HCT116 (cell line): ENCODE results near the gene RGS10. TPM values are rescaled to one million over a fixed set of nuclear protein-coding genes. Genes with fewer than 3 reads are reported as not detected.

ENCODE experiments used
- ATAC-seq: fragments of 200-7000 bp; cut with Tn5 transposase; 2 replicates; pipeline ENCODE4 v1.9.1; 2020; ENCODE audit warnings: mild to moderate bottlenecking, moderate library complexity
- BruUV-seq: library from RNA; stranded (reverse); fragments of 400-500 nt; replicated peaks from 2 replicates; lab custom pipeline; 2021; lab: Mats Ljungman, UMichigan
- CTCF ChIA-PET: fragments of 300-600 bp; sonication (Branson Sonifier 250); formaldehyde crosslinking; loops from one replicate; lab custom pipeline; 2021; ENCODE audit warnings: antibody characterized with exemption; lab: Charles Lee
- POLR2A ChIA-PET: fragments of 300-600, 350-600 bp; sonication (Branson Sonifier 250); formaldehyde crosslinking; loops from one replicate; lab custom pipeline; 2021; ENCODE audit warnings: antibody characterized with exemption; lab: Charles Lee
- RAD21 ChIA-PET, 2 experiments: fragments of 300-600 bp; sonication (Branson Sonifier 250); formaldehyde crosslinking; loops; one replicate each; lab custom pipeline; 2023; ENCODE audit warnings: low total read pairs in 2 of 2; ENCODE audit not compliant: uncharacterized antibody in 2 of 2, unreplicated experiment in 2 of 2, low non-redundant PET in 1 of 2; lab: Charles Lee
- DNase-seq: peaks from one replicate; pipeline ENCODE4 v3.0.0-alpha.2; 2010; ENCODE audit warnings: low read depth, low spot score
- H2AFZ ChIP-seq: fragments of 200-600 bp; shearing (Covaris generic), sonication (generic); 2 replicates; pipeline ENCODE4 v1.6.1; 2017; ENCODE audit warnings: low read depth, mixed run types, mixed read lengths, antibody characterized with exemption, low read length; ENCODE audit not compliant: poor library complexity, severe bottlenecking
- H3K27ac ChIP-seq: 2 replicates; pipeline ENCODE4 v1.5.1; 2012; ENCODE audit warnings: low read depth, low read length
- H3K27me3 ChIP-seq: fragments of 200-600 bp; sonication (generic); 2 replicates; pipeline ENCODE4 v1.6.1; 2016; ENCODE audit warnings: mixed run types, low read length, mixed read lengths; ENCODE audit not compliant: insufficient read depth
- H3K36me3 ChIP-seq, 2 experiments: fragments of 200-500 bp in 1 of 2; fragments of 200-600 bp in 1 of 2; sonication (Bioruptor generic) in 1 of 2; sonication (generic) in 1 of 2; 2 replicates each; pipeline versions ENCODE4 v1.5.1 to v1.6.1; 2014 to 2016; ENCODE audit warnings: low read length in 2 of 2, inconsistent platforms in 1 of 2, mixed read lengths in 1 of 2, mixed run types in 1 of 2; ENCODE audit not compliant: insufficient read depth in 2 of 2, control insufficient read depth in 1 of 2
- H3K4me1 ChIP-seq, 2 experiments: fragments of 200-600 bp in 1 of 2; sonication (generic) in 1 of 2; 2 replicates each; pipeline versions ENCODE4 v1.5.1 to v1.6.1; 2012 to 2017; ENCODE audit warnings: low read length in 2 of 2, inconsistent platforms in 1 of 2, mild to moderate bottlenecking in 1 of 2, mixed read lengths in 1 of 2, mixed run types in 1 of 2, moderate library complexity in 1 of 2; ENCODE audit not compliant: insufficient read depth in 2 of 2, control insufficient read depth in 1 of 2
- H3K4me2 ChIP-seq: fragments of 200-600 bp; sonication (generic); 2 replicates; pipeline ENCODE4 v1.6.1; 2017; ENCODE audit warnings: mixed run types, low read length, mixed read lengths
- H3K4me3 ChIP-seq, 2 experiments: fragments of 200-600 bp in 1 of 2; sonication (generic) in 1 of 2; replicated peaks in 1 of 2; 2 replicates each; pipeline ENCODE4 v1.5.1; 2011 to 2016; ENCODE audit warnings: low read length in 2 of 2, control low read depth in 1 of 2, low read depth in 1 of 2, mild to moderate bottlenecking in 1 of 2, mixed read lengths in 1 of 2, mixed run types in 1 of 2
- H3K79me2 ChIP-seq: fragments of 200-600 bp; sonication (generic); 2 replicates; pipeline ENCODE4 v1.6.1; 2017; ENCODE audit warnings: mild to moderate bottlenecking, mixed run types, low read length, moderate library complexity, mixed read lengths; ENCODE audit not compliant: insufficient read depth
- H3K9ac ChIP-seq: fragments of 200-600 bp; sonication (generic); 2 replicates; pipeline ENCODE4 v1.6.1; 2016; ENCODE audit warnings: low read length, mixed read lengths
- H3K9me2 ChIP-seq: fragments of 200-600 bp; sonication (generic), shearing (Covaris generic); 2 replicates; pipeline ENCODE4 v1.6.1; 2017; ENCODE audit warnings: mixed run types, mild to moderate bottlenecking, moderate library complexity; ENCODE audit not compliant: insufficient read depth
- H3K9me3 ChIP-seq, 2 experiments: fragments of 200-500 bp in 1 of 2; fragments of 200-600 bp in 1 of 2; sonication (Bioruptor generic) in 1 of 2; sonication (generic) in 1 of 2; 2 replicates each; pipeline ENCODE4 v1.6.1; 2014 to 2017; ENCODE audit warnings: low read length in 2 of 2, mixed read lengths in 2 of 2, inconsistent platforms in 1 of 2, low read depth in 1 of 2, mild to moderate bottlenecking in 1 of 2, mixed run types in 1 of 2, moderate library complexity in 1 of 2; ENCODE audit not compliant: control insufficient read depth in 1 of 2, insufficient read depth in 1 of 2
- H4K20me1 ChIP-seq: fragments of 200-600 bp; sonication (generic), shearing (Covaris generic); 2 replicates; pipeline ENCODE4 v1.6.1; 2017; ENCODE audit warnings: mixed run types, mild to moderate bottlenecking, moderate library complexity; ENCODE audit not compliant: insufficient read depth
- ELF1 ChIP-seq: IDR thresholded peaks from 2 replicates; pipeline ENCODE4 v1.6.1; 2012; ENCODE audit warnings: low read depth, borderline replicate concordance
- EZH2phosphoT487 ChIP-seq: fragments of 200-600 bp; IDR thresholded peaks from 2 replicates; pipeline ENCODE4 v1.6.1; 2018; ENCODE audit warnings: antibody characterized with exemption, borderline replicate concordance
- FOSL1 ChIP-seq: IDR thresholded peaks from 2 replicates; pipeline ENCODE4 v1.6.1; 2012; ENCODE audit warnings: low read depth
- MAX ChIP-seq: IDR thresholded peaks from 2 replicates; pipeline ENCODE4 v1.6.1; 2012
- POLR2AphosphoS5 ChIP-seq: IDR thresholded peaks from 2 replicates; pipeline ENCODE4 v1.6.1; 2011; ENCODE audit warnings: mild to moderate bottlenecking, low read depth, low read length, moderate library complexity
- RAD21 ChIP-seq: IDR thresholded peaks from 2 replicates; pipeline ENCODE4 v1.6.1; 2012; ENCODE audit warnings: low read depth, mild to moderate bottlenecking
- ZFX ChIP-seq: fragments of 450-650 bp; IDR thresholded peaks from 2 replicates; pipeline ENCODE4 v1.6.1; 2017
- intact Hi-C: fragments of 100-400 bp; cut with micrococcal nuclease; formaldehyde crosslinking; loops from 2 replicates; pipeline ENCODE4 v1.10.0; 2022
- total RNA-seq: library from RNA; stranded (reverse); gene quantifications from one replicate; pipeline ENCODE4 v1.2.1, GENCODE V29; 2021; ENCODE audit not compliant: unreplicated experiment
- TF ChIP-seq, protein P1 (sequence below): IDR thresholded peaks from 2 replicates; pipeline ENCODE4 v1.6.1; 2012; ENCODE audit warnings: low read depth

The RGS10 gene
- total RNA-seq, 1 experiment from 2014 or later = 96.7 TPM

GRCh38 chr10:119462773-119463172 lies 79.7 kb downstream of the RGS10 start:
- Histone ChIP-seq H3K4me1 (peaks cover 19 to 33% of the 10 kb centered on the region in 2 experiments), H3K79me2 (no peaks in the 10 kb centered on the region), H3K27ac (no peak overlapping the region), H3K36me3 (no peaks in the 10 kb centered on the region), H3K9me2 (no peaks in the 10 kb centered on the region), H4K20me1 (no peaks in the 10 kb centered on the region), H3K4me2 (no peak overlapping the region), H3K9ac (no peak overlapping the region), H3K9me3 (peaks cover 0 to 5% of the 10 kb centered on the region in 2 experiments; a peak in 1 of 4 replicates), H3K4me3 (no peak overlapping the region), H3K27me3 (no peaks in the 10 kb centered on the region), H2AFZ (no peak overlapping the region)
- ChIA-PET POLR2A (no interaction called here), RAD21 (no interaction called here), CTCF (no interaction called here)
- TF ChIP-seq ELF1 (no peak), RAD21 (no peak), EZH2phosphoT487 (no peak), POLR2AphosphoS5 (no peak), ZFX (no peak), MAX (no peak), FOSL1 (no peak)
- TF ChIP-seq, protein P1, sequence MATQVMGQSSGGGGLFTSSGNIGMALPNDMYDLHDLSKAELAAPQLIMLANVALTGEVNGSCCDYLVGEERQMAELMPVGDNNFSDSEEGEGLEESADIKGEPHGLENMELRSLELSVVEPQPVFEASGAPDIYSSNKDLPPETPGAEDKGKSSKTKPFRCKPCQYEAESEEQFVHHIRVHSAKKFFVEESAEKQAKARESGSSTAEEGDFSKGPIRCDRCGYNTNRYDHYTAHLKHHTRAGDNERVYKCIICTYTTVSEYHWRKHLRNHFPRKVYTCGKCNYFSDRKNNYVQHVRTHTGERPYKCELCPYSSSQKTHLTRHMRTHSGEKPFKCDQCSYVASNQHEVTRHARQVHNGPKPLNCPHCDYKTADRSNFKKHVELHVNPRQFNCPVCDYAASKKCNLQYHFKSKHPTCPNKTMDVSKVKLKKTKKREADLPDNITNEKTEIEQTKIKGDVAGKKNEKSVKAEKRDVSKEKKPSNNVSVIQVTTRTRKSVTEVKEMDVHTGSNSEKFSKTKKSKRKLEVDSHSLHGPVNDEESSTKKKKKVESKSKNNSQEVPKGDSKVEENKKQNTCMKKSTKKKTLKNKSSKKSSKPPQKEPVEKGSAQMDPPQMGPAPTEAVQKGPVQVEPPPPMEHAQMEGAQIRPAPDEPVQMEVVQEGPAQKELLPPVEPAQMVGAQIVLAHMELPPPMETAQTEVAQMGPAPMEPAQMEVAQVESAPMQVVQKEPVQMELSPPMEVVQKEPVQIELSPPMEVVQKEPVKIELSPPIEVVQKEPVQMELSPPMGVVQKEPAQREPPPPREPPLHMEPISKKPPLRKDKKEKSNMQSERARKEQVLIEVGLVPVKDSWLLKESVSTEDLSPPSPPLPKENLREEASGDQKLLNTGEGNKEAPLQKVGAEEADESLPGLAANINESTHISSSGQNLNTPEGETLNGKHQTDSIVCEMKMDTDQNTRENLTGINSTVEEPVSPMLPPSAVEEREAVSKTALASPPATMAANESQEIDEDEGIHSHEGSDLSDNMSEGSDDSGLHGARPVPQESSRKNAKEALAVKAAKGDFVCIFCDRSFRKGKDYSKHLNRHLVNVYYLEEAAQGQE = no peak
- BruUV-seq = no TSS peak
- ATAC-seq = no peak
- intact Hi-C loops = no loop called here
- DNase-seq = no peak
